Pancreas (tissue), 10 donors: ENCODE results near the gene RPN2. TPM values are rescaled to one million over a fixed set of nuclear protein-coding genes. Genes with fewer than 3 reads are reported as not detected.

Experiments used
- ATAC-seq, 4 donors: fragments of 200-7000 bp; cut with Tn5 transposase; one replicate each; pipeline versions ENCODE4 v1.8.0 to v1.9.1; 2020; ENCODE audit warnings: mild to moderate bottlenecking in 4 of 4, moderate library complexity in 4 of 4
- DNase-seq, 6 donors: peaks; one replicate each; pipeline ENCODE4 v3.0.0-alpha.2; 2020
- FAIRE-seq: peaks from 2 replicates; lab custom pipeline; 2012; peaks lifted over from hg19 to GRCh38; lab: Jason Lieb, UNC
- H3K27ac ChIP-seq, 4 donors: fragments of 200-600 bp; sonication (generic); 1 replicate in 3 of 4; 2 replicates in 1 of 4; pipeline versions ENCODE4 v1.5.0 to v1.8.0; 2020
- H3K27me3 ChIP-seq, 4 donors: fragments of 200-600 bp; one replicate each; pipeline ENCODE4 v1.8.0; 2021
- H3K36me3 ChIP-seq, 3 donors: fragments of 200-600 bp; sonication (generic) in 1 of 3; one replicate each; pipeline versions ENCODE4 v1.5.0 to v1.8.0; 2020 to 2021
- H3K4me1 ChIP-seq, 3 donors: fragments of 200-600 bp; one replicate each; pipeline ENCODE4 v1.8.0; 2021
- H3K4me3 ChIP-seq, 4 donors: fragments of 200-600 bp; sonication (generic) in 2 of 4; one replicate each; pipeline versions ENCODE4 v1.5.0 to v1.8.0; 2020 to 2021
- H3K9me3 ChIP-seq, 4 donors: fragments of 200-600 bp; one replicate each; pipeline ENCODE4 v1.8.0; 2021
- WGBS, 2 donors: extraction: QIAGEN DNeasy Blood & Tissue Kit; methylation state at CpG; one replicate each; pipeline ENCODE4 v1.1.7; 2013; 5-methylcytosine and 5-hydroxymethylcytosine counted together
- intact Hi-C, 3 donors: fragments of 100-400 bp; cut with DNase I; formaldehyde crosslinking; loops; one replicate each; pipeline versions ENCODE4 v1.11.1 to v1.14.2; 2022
- polyA plus RNA-seq, 2 donors: library from polyadenylated mRNA; stranded (reverse); fragments of 200-250 nt; gene quantifications; one replicate each; pipeline ENCODE4 v1.2.3, GENCODE V29; 2013
- total RNA-seq, 6 donors: library from RNA; stranded (reverse); fragmentation: NEBNext Ultra II Directional in 4 of 6; extraction: Animal tissue kit (Norgen Biotek cat#: 25700) in 4 of 6; gene quantifications; one replicate each; pipeline versions ENCODE4 v1.2.1 to v1.2.4, GENCODE V29; 2021 to 2023
- TF ChIP-seq, protein P1 (sequence below), 4 donors: fragments of 200-600 bp; sonication (generic) in 3 of 4; IDR thresholded peaks; one replicate each; pipeline versions ENCODE4 v1.5.0 to v1.8.0; 2021; ENCODE audit warnings: antibody characterized with exemption in 4 of 4
- donor health status: healthy with polysubstance abuse.
- donor health status: DM: no; HTN: no; CAD: no; lungs with moderate emphysema.
- donor health status: DM: no; HTN: no; CAD: no.
- donor health status: control.
- donor health status: control.
- donor health status: Bipolar disorder and iron deficiency.
- donor health status: DM: yes; HTN: yes; CAD: no.
- donor health status: DM: no; HTN: no; CAD: no.
- donor health status: DM: no; HTN: no; CAD: no.
- donor health status: DM: yes; HTN: yes; CAD: no.

RPN2 gene
- total and polyA plus RNA-seq, 8 donors: 43.8 to 117 (median 80.9) TPM

DNA sequence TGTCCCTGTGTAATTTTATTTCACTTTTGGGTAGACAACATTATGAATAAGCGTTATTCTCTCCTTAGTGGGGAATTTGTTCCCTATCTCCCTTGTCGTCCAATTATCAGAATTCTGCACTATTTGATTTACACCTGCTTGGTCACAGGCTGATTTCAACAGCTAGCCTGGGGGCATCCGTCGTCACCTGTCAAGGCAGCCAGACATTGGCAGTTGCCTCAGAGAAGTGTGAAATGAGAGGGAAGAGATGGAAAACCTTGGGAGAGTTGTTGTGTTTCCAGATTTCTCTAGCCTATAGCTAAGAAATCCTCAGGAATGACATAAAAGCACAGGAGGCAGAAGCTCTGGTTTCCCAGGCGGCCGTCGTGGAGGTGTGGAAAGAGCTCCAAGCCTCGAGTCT, 83.4 kb downstream of the RPN2 start:
- no peak for ATAC-seq
- intact Hi-C loops: loop anchor here in 1 of 3 donors (10.0 kb wide), 1 partner anchor 272 kb away; no protein-coding TSS in a partner anchor
- no peak for FAIRE-seq
- no peaks in the 10 kb centered on the region for H3K27me3 ChIP-seq
- no peaks in the 10 kb centered on the region for H3K9me3 ChIP-seq
- no peaks in the 10 kb centered on the region for H3K36me3 ChIP-seq
- H3K4me1 ChIP-seq: no peaks in the 10 kb centered on the region
- H3K4me3 ChIP-seq: no peak overlapping the region
- DNase-seq: no peak
- TF ChIP-seq, protein P1, sequence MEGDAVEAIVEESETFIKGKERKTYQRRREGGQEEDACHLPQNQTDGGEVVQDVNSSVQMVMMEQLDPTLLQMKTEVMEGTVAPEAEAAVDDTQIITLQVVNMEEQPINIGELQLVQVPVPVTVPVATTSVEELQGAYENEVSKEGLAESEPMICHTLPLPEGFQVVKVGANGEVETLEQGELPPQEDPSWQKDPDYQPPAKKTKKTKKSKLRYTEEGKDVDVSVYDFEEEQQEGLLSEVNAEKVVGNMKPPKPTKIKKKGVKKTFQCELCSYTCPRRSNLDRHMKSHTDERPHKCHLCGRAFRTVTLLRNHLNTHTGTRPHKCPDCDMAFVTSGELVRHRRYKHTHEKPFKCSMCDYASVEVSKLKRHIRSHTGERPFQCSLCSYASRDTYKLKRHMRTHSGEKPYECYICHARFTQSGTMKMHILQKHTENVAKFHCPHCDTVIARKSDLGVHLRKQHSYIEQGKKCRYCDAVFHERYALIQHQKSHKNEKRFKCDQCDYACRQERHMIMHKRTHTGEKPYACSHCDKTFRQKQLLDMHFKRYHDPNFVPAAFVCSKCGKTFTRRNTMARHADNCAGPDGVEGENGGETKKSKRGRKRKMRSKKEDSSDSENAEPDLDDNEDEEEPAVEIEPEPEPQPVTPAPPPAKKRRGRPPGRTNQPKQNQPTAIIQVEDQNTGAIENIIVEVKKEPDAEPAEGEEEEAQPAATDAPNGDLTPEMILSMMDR (IDR thresholded peaks at IDR 0.05): no peak
- H3K27ac ChIP-seq: no peak overlapping the region
- 35 to 38% methylated on average over 8 of the region's 8 CpGs for WGBS, 2 donors

GRCh38 chr20:37263686-37264085, 84.6 kb downstream of the RPN2 start:
- Histone ChIP-seq H3K4me1 (no peaks in the 10 kb centered on the region), H3K9me3 (no peaks in the 10 kb centered on the region), H3K36me3 (no peaks in the 10 kb centered on the region), H3K27ac (no peak overlapping the region), H3K4me3 (no peak overlapping the region), H3K27me3 (no peaks in the 10 kb centered on the region)
- DNase-seq (no peak), FAIRE-seq (no peak), ATAC-seq (no peak)
- intact Hi-C loops: loop anchor here in 1 of 3 donors (10.0 kb wide), 1 partner anchor 271 kb away; no protein-coding TSS in a partner anchor
- 77 to 87% methylated on average over 6 of the region's 6 CpGs for WGBS, 2 donors
- TF ChIP-seq, protein P1 (IDR thresholded peaks at IDR 0.05): no peak

DNA sequence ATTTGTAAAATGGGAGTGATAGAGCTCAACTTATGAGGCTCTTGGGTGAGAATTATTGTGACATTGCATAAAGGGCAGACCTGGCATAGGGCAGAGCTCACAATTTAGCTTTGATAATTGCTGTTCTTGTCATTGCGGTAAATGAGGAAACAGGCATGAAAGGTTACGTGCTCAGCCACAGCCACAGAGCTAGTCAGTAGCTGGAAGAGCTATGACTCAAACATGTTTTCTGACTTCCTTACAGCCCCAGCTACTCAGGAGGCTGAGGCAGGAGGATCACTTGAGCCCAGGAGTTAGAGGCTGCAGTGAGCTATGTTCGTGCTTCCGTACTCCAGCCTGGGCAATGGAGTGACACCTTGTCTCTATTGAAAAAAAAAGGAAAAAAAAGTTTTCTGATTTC, 86.0 kb downstream of the RPN2 start:
- H3K4me3 ChIP-seq: no peak overlapping the region
- no peak overlapping the region for H3K27ac ChIP-seq
- 94 to 99% methylated on average over 4 of the region's 4 CpGs for WGBS, 2 donors
- ATAC-seq (no peak), FAIRE-seq (no peak), DNase-seq (no peak)
- H3K36me3 ChIP-seq: no peaks in the 10 kb centered on the region
- H3K27me3 ChIP-seq: no peaks in the 10 kb centered on the region
- TF ChIP-seq, protein P1 (IDR thresholded peaks at IDR 0.05): no peak
- no peaks in the 10 kb centered on the region for H3K4me1 ChIP-seq
- no peaks in the 10 kb centered on the region for H3K9me3 ChIP-seq
- intact Hi-C loops: loop anchor here in 1 of 3 donors (10.0 kb wide), 1 partner anchor 270 kb away; no protein-coding TSS in a partner anchor

DNA sequence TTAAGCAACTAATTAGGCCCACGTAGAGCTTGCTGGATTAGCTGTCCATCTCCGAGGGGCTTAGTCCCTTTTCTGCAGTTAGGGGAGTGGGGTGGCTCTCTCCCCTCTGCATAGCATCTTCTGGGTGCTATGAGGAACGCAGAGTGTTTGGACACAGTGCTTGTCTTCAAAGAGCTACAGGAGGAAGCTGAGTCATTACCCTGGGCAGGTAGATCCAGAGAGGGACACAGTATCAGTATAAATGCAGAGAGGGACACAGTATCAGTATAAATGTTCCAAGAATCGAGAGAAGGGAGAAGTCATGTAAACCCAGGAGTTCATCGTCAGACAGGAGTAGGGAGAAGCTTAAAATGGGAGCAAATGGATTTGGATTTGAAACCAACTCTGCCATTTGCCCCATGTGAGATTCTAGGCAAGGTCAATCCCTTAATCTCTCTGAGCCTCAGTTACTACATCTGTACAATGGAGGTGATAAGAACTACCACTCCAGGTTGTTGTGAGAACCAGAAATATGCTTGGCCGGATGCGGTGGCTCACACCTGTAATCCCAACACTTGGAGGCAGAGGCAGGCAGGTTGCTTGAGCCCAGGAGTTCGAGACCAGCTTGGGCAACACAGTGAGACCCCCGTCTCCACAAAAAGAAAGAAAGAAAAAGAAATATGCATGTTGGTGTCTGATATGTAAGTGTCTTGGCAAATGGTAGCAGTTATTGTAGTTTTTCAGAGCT, 88.0 kb downstream of the RPN2 start:
- no peak overlapping the region for H3K27ac ChIP-seq
- no peaks in the 10 kb centered on the region for H3K27me3 ChIP-seq
- TF ChIP-seq, protein P1 (IDR thresholded peaks at IDR 0.05): no peak
- H3K4me1 ChIP-seq: no peaks in the 10 kb centered on the region
- intact Hi-C loops: loop anchor here in 1 of 3 donors (10.0 kb wide), 1 partner anchor 268 kb away; no protein-coding TSS in a partner anchor
- H3K36me3 ChIP-seq: no peaks in the 10 kb centered on the region
- ATAC-seq (no peak), DNase-seq (no peak), FAIRE-seq (no peak)
- no peak overlapping the region for H3K4me3 ChIP-seq
- H3K9me3 ChIP-seq: no peaks in the 10 kb centered on the region
- 61 to 65% methylated on average over 9 of the region's 9 CpGs for WGBS, 2 donors
